ENCODE data around the gene WNT7A.
A peak's percentile ranks its signal among the peaks of the same experiment; 100 is the strongest.

The WNT7A gene

DNA sequence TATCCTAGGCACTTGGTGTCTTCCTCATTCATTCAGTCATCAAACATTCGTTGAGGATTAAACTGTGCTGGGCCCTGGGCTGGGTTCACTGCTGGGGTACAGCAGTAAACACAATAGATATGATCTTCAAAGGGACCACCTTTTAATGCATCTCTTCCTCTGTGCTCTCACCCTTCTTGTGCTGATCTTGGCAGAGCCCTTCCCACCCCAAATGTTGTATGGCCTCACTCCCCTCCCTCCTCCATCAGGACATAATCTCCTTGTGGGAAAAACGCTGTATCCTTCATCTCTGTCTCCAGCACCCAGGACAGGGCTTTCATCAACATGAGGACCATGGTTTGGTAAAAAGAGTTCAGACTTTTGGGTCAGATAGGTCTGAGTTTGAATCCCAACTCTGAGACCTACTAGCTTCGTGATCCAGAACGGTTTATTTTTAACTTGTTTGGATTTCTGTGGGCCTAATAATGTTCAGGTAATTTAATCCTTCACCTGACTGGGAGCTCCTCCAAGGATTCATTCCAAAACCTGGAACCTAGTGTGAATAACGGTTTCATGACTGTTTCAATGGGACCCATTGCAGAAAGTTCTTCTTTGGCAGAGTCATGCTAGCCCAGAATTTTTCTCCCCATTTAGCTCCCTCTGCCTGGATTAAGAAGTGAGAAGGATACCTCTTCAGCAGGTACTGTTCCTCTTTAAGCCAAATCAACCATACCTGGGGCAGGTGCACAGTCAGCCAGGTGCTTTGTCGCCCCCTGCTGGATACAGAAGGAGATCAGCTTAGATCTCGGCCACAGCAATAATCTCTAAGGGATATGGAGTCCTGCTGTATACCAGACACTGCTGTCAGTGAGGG, 5.2 kb upstream of the WNT7A start:
- peak; percentile 69 to 84 for DNase-seq

DNA sequence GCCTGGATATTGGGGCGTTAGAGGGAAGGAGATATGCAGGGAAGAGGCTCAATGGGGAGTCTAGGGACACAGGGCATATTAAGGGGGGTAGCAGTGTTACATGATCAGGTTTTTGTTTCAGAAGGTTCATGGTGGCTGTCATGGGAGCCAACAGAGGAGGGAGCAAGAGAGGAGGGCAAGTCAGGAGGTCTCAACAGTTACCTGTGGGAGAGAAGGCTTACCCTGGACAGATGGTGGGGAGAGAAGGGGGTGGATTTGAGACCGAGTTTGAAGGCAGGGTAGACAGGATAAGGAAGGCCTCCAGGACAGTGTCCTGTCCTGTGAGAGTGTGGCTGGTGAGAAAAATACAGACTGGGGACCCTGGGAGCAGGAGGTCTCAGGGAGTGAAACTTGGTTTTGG, 3.8 kb upstream of the WNT7A start:
- DNase-seq = no peak

DNA sequence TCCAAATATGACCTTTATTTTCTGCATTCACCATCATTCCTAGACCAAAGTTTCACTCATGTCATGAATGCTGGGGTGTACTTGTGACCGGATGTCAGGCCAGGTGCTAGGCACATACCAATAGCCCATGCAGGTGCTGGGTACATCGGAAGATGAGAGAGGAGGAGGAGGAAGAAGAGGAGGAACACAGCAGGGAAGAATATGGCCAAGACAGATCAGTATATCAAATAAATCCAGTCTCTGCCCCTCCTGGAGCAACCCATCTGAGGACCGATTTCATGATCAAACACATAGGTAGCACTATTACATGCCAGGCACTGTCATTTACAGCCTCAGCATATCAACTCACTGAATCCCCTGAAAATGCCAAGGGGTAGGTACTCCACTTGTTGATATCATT, 3.0 kb upstream of the WNT7A start:
- no peak for DNase-seq

DNA sequence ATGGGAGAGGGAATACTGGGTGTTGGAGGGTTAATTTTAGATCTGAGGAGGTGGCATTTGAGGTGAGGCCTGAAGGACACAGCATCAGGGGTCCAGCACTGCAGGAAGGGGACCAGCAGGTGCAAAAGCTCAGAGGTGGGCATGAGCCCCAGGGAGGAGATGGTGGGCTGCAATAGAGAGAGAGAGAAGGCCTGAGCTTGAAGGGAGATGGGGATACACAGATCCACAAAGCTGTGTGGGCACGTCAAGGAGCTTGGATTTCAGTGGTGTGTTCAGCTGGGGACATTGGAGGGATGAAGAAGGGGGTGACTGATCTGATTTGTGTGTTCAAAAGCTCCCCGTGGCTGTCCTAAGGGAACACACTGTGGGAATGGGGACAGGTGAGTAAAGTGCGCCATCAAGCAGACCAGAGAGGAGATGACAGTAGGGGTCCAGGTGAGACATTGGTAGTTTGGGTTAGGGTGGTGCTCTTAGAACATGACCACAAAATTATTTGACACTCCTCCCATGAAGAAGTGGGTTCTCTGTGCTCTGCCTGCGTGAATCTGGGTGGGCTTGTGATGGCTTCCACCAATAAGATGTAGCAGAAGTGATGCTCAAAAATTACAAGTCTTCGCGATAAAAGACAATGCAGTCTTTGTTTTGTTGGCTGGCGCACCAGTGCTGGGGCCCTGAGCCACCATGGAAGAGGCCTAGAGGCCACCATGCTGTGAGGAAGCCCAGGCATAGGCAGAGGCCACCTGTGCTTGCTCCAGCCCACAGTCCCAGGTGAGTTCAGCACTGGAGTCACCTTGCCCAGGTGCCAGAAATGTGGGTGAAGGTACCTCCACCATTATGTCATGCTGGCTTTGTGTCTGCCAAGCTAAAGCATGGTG, 1.9 kb upstream of the WNT7A start:
- DNase-seq = no peak

DNA sequence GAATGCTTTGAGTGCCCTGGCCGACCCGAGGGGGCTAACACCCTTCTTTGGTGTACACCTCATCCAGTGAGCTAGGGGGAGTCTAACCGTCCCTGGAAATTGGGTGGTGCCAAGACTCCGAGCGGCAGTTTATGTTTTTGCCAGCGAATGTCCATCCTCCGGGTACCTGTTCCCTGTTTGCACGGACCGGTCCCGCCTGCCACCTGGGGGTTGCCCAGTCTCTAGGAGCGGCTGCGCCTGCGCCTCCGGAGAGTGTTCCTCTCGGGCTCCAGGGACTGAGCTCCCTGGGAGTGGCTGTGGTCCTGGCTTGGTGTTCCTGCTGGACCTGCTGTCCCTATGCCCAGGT, 913 bp upstream of the WNT7A start:
- DNase-seq = no peak

DNA sequence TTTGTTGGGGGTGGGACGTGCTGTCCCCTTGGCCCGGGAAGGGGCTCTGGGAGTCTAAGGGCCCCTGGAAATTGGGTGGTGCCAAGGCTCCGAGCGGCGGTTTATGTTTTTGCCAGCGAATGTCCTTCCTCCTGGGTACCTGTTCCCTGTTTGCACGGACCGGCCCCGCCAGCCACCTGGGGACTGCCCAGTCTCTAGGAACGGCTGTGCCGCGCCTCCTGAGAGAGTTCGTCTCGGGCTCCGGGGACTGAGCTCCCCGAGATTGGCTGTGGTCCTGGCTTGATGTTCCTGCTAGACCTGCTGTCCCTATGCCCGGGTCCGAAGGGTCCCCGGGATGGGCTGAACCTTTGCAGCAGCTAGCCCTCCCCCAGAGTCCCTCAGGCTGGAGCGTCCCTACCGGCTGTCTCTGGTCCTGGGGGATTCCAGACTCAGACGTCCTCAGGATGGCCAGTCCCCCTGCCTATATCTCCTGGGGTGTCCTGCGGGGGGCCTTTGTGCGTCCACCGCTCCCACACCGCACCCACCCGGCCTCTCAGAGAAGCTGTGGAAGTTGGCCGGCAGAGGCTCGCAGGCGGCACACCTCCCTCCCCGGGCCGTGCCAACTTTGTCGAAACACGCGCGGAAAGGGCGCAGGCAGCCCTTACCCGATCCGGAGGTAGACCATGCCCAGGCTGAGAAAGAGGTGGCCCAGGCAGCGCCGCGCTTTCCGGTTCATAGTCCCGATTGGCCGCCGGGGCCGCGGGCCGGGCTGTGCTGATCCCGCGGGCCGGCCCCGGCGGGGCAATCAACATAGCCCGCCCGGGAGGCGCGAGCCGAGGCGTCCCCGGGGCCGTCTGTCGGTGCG, 547 bp downstream of the WNT7A start:
- no peak for DNase-seq

DNA sequence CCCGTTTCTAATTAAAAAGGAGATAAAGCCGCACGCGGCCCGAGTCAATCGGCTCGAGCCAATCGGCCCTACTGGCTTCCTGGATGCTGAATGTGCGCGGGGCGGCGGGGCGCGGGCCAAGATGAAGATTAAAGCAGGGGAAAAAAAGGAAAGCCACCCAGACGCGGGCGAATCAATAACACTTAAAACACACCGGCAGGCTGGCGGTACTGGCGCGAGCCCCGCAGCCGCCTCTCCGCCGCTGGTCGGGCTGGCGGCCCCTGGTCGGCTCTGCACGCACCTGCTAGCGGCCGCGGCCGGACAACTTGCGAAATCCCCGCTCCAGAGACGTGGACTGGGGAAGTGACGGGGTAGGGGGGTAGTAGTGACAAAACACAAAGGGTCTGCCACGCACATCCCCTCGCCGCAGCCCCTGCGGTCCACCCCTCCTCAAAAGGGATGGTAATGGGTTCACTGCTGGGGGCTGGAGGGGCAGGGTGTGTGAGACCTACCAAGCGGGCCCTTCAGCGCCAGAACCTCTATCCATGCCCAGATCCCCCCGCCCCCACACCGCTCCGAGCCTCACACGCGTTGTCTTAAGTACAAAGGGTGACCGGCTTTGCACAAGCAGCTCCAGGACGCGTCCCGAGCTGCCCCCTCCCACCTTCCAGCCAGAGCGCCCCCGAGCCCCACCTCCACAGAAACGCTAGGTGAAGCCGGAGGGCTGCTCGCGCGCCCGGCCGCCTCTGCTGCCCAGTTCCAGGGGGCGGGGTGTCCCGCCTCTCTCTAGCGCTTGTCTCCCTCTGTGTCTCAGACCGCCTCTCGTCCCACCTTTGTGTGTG, 1.4 kb downstream of the WNT7A start:
- DNase-seq = no peak

DNA sequence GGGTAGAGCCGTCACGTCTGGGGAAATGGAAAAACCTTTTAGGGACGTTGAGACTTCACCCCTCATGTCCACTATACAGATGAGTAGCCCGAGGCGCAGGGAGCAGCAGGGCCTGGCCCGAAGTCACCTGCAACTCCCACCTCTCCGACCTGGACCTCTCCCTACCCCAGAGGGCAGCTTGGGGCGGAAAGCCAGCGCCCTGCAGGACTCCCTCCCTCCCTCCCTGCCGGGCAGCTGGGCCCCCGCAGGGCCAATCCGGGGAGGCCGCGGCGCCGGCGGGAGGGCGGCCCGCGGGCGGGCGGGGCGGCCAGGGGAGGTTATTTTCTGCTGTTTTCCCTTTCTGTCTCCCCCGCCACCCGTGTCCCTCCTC, 2.0 kb downstream of the WNT7A start:
- peak in 1 of 2 donors; percentile 7 for DNase-seq

DNA sequence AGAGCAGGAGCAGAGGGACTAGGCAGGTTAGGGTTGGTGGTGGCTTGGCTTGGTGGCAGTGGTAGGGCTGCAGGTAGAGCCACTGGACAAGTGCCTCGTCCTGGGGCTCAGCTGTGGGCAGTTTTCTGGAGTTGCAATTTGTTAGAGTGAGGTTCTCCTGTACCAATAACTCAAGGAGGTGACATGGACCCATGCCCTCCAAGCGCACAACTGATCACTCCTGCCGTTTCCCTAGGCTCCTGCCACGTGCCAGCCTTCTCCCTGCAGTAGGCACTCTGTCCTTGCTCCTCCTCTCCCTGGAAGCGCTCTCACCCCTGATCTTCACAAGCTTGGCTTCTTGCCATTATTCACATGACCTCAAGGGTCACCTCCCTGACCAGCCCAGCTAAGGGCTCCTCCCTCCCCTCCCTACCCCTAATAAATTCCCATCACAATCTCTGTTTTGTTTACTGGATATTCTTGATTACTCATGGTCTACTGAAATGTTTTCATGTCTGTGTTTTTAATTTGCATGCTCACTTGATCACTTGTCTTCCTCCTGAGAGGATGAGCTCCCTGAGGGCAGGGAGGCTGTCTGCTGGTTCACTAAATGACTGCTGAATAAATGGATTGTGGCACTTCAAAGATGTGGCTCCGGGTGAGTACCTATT, 3.3 kb downstream of the WNT7A start:
- DNase-seq = peak in 1 of 2 donors; percentile 6

DNA sequence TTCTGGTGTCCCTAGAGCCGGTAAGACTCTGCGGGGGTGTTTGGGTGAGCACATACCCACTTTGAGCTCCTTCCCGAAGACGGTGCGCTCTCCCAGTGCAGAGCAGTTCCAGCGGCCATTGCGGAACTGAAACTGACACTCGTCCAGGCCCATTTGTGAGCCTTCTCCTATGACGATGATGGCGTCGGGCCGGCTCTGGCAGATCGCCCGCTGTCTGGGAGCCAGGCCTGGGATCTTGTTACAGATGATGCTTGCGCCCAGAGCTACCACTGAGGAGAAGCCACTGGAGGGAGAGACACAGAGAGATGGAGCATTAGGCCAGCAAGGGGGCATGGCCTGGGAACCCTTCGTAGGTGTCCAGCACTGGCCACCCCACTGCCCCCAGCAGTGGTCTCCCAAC, 5.0 kb downstream of the WNT7A start:
- no peak for DNase-seq

DNA sequence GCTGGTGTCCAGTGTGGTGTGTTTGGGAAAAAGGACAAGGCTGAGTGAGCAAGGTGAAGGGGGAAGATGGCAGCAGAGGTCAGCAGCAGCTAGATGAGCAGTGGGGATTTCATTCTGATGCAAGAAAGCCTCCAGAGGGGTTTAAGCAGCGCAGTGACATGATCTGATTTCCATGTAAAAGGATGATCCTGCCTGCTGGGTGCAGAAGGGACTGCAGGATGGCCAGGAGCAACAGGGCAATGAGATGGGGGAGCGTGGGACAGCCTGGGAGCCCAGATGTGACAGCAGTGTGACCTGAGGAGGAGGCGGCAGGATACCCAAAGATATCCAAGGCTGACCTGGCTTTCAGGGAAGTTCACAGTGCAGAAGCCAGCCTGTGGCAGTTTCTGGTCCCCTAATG, 6.1 kb downstream of the WNT7A start:
- DNase-seq = no peak

DNA sequence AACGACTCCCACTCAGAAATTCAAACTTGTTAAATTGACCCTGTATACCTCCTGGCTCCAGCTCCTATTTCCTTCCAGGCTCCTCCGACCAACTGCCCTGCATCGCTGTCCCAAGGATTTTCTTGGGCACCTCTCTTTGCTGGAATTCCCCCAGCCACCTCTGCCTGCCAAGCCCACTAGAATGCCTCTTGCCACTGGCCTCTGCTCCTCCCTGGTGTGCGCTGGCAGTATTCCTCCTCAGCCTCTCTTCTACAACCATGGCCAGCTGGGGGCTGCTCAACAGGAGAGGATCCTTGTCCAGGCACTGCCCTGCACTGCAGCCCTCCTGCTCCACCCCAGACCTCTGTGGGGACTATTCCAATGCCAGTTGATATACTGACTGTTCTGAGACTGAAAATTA, 7.4 kb downstream of the WNT7A start:
- no peak for DNase-seq

DNA sequence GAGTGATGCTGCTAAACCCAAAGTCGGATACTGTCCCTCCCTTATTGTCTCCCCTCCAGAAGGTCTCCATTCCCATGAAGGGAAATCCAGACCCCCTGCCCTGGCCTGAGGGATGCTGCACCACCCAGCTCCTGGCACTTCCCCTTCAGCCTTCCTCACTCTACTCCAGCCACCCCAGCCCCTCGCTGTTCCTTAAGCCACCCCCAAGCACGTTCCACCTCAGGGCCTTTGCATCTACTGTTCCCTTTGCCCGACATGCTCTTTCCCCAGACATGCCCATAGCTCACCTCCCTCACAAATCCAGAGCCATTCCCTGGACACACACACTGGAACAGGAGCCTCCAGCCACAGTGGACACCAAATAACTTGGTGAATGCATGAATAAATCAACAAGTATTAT, 8.1 kb downstream of the WNT7A start:
- DNase-seq = no peak

DNA sequence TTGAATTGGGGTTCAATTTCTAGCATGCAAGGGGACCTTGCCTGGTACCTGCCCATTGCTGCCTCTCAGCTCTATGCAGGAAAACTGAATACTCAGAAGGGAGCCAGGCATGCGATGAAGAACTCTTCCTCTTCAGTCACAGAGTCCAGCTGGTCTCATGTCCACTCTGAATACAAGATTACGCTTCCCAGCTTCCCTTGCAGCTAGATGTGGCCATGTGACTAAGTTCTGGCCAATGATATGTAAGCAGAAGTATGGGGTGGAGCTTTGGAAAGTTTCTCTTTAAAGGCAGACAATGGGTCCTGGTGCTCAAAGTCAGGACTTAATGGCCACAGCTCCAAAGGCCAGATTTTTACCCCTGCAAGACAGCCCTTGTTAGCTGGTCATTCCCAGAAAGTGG, 9.0 kb downstream of the WNT7A start:
- DNase-seq = no peak

DNA sequence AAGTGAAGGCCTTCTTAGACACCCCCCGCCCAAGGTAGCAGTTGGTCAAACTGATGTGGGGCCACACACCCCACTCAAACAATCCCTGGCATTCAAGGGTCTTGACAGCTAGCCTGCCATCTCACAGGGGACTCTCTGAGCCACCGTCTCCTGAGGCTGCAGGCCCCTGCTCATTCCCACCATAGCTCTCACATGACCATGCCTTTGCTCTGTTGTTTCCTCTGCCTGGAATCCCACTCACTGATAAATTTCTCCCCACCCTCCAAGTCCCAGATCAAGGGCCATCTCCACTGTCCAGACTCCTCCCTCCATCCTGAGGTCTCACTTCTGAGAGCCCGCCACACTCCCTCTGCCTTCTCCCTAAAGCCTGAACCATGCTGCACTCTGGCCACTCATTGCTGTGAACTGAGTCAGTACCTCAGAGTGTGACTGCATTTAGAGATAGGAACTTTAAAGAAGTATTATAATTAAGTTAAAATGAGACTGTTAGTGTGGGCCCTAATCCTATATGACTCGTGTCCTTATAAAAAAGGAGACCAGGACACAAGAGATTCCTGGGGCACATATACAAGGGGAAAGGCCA, 10.0 kb downstream of the WNT7A start:
- DNase-seq = no peak

DNA sequence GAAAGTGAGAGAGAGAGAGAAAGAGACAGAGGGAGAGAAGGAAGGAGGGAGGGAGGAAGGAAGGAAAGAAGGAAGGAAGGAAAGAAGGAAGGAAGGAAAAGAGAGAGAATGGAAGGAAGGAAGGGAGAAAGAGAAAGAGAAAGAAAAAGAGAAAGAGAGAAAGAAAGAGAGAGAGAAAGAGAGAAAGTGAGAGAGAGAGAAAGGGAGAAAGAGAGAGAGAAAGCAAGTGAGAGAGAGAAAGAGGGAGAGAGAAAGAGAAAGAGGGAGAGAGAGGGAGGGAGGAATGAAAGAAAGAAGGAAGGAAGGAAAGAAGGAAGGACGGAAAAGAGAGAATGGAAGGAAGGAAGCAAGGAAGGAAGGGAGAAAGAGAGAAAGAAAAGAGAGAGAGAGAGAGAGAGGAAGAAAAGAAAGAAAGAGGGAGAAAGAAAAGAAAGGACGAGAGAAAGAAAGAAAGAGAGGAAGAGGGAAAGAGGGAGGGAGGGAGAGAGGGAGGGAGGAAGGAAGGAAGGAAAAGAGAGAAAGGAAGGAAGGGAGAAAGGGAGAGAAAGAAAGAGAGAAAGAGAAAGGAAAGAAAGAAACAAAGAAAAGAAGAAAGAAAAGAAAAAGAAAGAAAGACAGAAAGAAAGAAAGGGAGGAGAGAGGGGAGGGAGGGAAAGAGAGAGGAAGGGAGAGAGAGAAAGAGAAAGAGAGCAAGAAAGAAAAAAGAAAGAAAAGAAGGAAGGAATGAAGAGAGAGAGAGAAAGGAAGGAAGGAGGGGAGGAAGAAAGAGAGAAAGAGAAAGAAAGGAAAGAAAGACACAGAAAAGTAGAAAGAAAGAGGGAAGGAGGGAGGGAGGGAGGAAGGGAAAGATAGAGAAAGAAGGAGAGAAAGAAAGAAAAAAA, 10.8 kb downstream of the WNT7A start:
- DNase-seq = no peak

DNA sequence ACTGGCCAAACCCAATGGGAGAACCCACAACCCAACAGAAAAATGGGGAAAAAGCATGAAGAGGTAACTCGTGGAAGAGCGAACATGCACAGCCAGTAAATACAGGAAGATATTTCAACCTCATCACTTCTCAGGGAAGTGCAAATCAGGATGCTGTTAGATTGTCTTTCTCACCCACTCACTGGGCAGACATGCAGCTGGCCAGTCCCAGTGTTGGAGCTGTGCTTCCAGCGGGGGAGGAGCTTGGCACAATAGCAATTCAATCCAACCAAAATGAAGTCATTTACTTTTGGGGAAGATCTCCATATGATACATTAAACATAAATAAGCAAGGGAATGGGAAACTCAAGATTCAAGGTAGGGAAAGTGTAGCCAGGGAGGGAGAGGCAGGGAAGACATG, 12.1 kb downstream of the WNT7A start:
- no peak for DNase-seq

DNA sequence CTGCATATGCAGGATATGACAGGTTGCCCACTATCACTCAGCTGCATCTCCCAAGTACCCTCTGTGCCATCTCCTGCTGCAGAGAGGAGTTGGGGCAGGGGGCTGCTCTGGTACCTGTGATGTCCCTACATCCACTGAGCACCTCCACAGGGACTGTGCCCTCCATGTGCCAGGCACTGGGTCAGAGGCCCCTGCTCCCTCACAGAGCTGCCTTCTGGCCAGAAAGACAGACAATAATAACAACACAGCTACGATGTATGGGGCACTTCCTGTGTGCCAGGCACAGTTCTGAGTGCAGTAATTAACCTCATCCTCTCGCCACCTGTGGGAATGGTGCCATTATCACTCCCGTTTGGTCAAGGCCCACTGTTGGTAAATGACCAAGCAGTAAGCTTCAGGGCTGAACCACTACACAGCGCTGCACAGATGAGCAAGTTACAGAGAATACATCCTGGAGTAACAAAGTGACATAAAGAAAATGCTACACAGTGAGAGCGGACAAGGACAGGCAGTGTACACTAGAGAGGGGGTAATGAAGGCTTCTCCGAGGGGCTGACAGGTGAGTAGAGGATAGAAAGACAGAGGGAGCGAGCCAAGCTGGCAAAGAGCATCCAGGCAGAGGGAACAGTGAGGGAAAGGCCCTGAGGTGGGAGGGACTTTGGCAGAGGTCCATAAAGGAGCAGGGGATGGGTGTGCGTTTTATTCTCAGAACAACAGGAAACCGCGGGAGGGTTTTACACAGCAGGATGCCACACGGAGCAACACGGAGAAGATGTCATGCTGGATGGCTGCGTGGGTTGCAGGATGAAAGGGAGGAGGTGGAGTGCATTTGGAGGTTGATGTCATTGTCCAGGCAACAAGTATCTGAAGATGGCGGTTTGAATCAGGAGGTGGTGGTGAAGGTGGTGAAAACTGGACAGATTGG, 13.6 kb downstream of the WNT7A start:
- DNase-seq = peak; percentile 75 to 77

DNA sequence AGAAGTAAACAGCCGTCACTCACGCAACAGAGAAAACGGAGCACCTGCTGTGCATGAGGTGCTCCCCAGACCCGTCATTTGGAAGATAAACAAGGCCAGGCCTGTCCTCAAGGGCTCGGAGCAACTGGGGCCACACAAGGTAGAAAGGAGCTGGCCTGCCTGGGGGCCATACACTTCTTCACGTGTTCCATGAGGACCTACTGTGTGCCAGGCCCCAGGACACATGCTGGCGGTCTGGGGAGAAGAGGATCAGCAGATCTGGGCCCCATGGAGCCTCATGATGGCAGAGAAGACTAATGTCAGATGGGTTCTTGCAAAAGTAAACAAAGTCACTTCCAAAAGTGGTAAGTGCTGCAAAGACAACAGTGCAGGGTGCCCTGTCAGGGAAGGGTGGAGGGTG, 14.3 kb downstream of the WNT7A start:
- DNase-seq = no peak

All from CD4-positive, alpha-beta T cell treated with Interleukin-4 for 1 hour (primary cell).